GM12878 (cell line): ENCODE data around the gene PDLIM5. TPM values are rescaled to one million over a fixed set of nuclear protein-coding genes. Genes with fewer than 3 reads are reported as not detected.

Source experiments
- ATAC-seq: fragments of 200-7000 bp; cut with Tn5 transposase; 3 replicates; pipeline ENCODE4 v1.9.1; 2020; ENCODE audit warnings: mild to moderate bottlenecking, moderate library complexity
- BruUV-seq: library from RNA; stranded (reverse); fragments of 400-500 nt; replicated peaks from 2 replicates; lab custom pipeline; 2021; lab: Mats Ljungman, UMichigan
- CTCF ChIA-PET: fragments of 300-600 bp; sonication (Branson Sonifier 250); formaldehyde crosslinking; extraction: SDS; loops from one replicate; lab custom pipeline; 2021; ENCODE audit warnings: inconsistent platforms; lab: Yijun Ruan, JAX
- POLR2A ChIA-PET: fragments of 350-600 bp; formaldehyde crosslinking; extraction: SDS; loops from one replicate; lab custom pipeline; 2021; ENCODE audit warnings: inconsistent platforms; lab: Charles Lee
- RAD21 ChIA-PET: fragments of 300-600 bp; sonication (Branson Sonifier 250); formaldehyde crosslinking; loops from one replicate; lab custom pipeline; 2023; ENCODE audit warnings: antibody characterized with exemption; ENCODE audit not compliant: unreplicated experiment; lab: Charles Lee
- SMC1A ChIA-PET: fragments of 300-600 bp; sonication (Branson Sonifier 250); formaldehyde crosslinking; loops from one replicate; lab custom pipeline; 2023; ENCODE audit not compliant: unreplicated experiment, uncharacterized antibody; lab: Charles Lee
- DNase-seq: peaks from one replicate; pipeline ENCODE4 v3.0.0-alpha.2; 2011; ENCODE audit warnings: low read depth, low spot score
- FAIRE-seq: peaks from 3 replicates; lab custom pipeline; 2011; peaks lifted over from hg19 to GRCh38; lab: Jason Lieb, UNC
- H2AFZ ChIP-seq: 2 replicates; pipeline ENCODE4 v1.6.0; 2011; ENCODE audit warnings: low read depth, low read length, control low read depth; ENCODE audit not compliant: control insufficient read depth
- H3K27ac ChIP-seq: 2 replicates; pipeline ENCODE4 v1.5.1; 2011; ENCODE audit warnings: control low read depth; ENCODE audit not compliant: control insufficient read depth, insufficient read depth
- H3K27me3 ChIP-seq, 2 experiments: replicated peaks in 1 of 2; 2 replicates each; pipeline versions ENCODE4 v1.6.0 to v1.6.1; 2011; ENCODE audit warnings: low read length in 1 of 2; ENCODE audit not compliant: control insufficient read depth in 2 of 2, insufficient read depth in 2 of 2
- H3K36me3 ChIP-seq, 2 experiments: 2 replicates each; pipeline ENCODE4 v1.5.1; 2011; ENCODE audit warnings: low read length in 1 of 2; ENCODE audit not compliant: control insufficient read depth in 2 of 2, insufficient read depth in 2 of 2
- H3K4me1 ChIP-seq: 2 replicates; pipeline ENCODE4 v1.6.1; 2011; ENCODE audit warnings: mild to moderate bottlenecking, low read length, moderate library complexity, mixed read lengths; ENCODE audit not compliant: control insufficient read depth, insufficient read depth
- H3K4me2 ChIP-seq: 2 replicates; pipeline ENCODE4 v1.6.0; 2011; ENCODE audit warnings: control low read depth; ENCODE audit not compliant: control insufficient read depth, insufficient read depth
- H3K4me3 ChIP-seq: fragments of 200-600 bp; sonication (generic); 2 replicates; pipeline ENCODE4 v1.5.1; 2016
- H3K79me2 ChIP-seq: 2 replicates; pipeline ENCODE4 v1.6.0; 2011; ENCODE audit warnings: low read length; ENCODE audit not compliant: control insufficient read depth, insufficient read depth
- H3K9ac ChIP-seq: 2 replicates; pipeline ENCODE4 v1.8.0; 2011; ENCODE audit warnings: low read length, control low read depth, mixed read lengths; ENCODE audit not compliant: control insufficient read depth, insufficient read depth
- H3K9me3 ChIP-seq: replicated peaks from 3 replicates; pipeline ENCODE4 v1.5.1; 2011; ENCODE audit warnings: mild to moderate bottlenecking, low read length; ENCODE audit not compliant: control insufficient read depth, insufficient read depth
- H4K20me1 ChIP-seq: 2 replicates; pipeline ENCODE4 v1.6.0; 2011; ENCODE audit not compliant: control insufficient read depth, insufficient read depth
- CUX1 ChIP-seq: IDR thresholded peaks from 2 replicates; pipeline ENCODE4 v1.6.1; 2012; ENCODE audit warnings: improper control_type of control experiment, low read depth, low read length; ENCODE audit not compliant: insufficient replicate concordance
- HDAC6 ChIP-seq: fragments of 200-600 bp; sonication (generic); IDR thresholded peaks from one replicate; pipeline ENCODE4 v1.8.0; 2017; ENCODE audit warnings: antibody characterized with exemption; ENCODE audit not compliant: unreplicated experiment
- HDGF ChIP-seq: fragments of 450-650 bp; IDR thresholded peaks from 2 replicates; pipeline ENCODE4 v1.6.1; 2016; ENCODE audit warnings: antibody characterized with exemption
- JUNB ChIP-seq: IDR thresholded peaks from 2 replicates; pipeline ENCODE4 v1.6.1; 2016; ENCODE audit warnings: antibody characterized with exemption, mild to moderate bottlenecking
- MEF2B ChIP-seq: fragments of 450-650 bp; IDR thresholded peaks from 2 replicates; pipeline ENCODE4 v1.6.1; 2018; ENCODE audit warnings: mild to moderate bottlenecking, moderate library complexity; ENCODE audit not compliant: partially characterized antibody, poor library complexity, severe bottlenecking
- MXI1 ChIP-seq: fragments of 150-350 bp; IDR thresholded peaks from 2 replicates; pipeline ENCODE4 v1.6.1; 2011; ENCODE audit warnings: low read depth, mild to moderate bottlenecking, inconsistent platforms, low read length, improper control_type of control experiment
- POLR2AphosphoS2 ChIP-seq: IDR thresholded peaks from 2 replicates; pipeline ENCODE4 v1.6.1; 2011; ENCODE audit warnings: low read depth, mild to moderate bottlenecking, low read length, improper control_type of control experiment, moderate library complexity
- SPI1 ChIP-seq: IDR thresholded peaks from 2 replicates; pipeline ENCODE4 v1.6.1; 2011; ENCODE audit warnings: low read depth, mild to moderate bottlenecking, low read length, moderate library complexity, borderline replicate concordance; ENCODE audit not compliant: insufficient read depth
- SREBF2 ChIP-seq: IDR thresholded peaks from 2 replicates; pipeline ENCODE4 v1.6.1; 2012; ENCODE audit warnings: mild to moderate bottlenecking, low read length
- SRF ChIP-seq, 2 experiments: IDR thresholded peaks; 2 replicates each; pipeline ENCODE4 v1.6.1; 2011; ENCODE audit warnings: low read depth in 2 of 2, low read length in 2 of 2, mild to moderate bottlenecking in 1 of 2, moderate library complexity in 1 of 2
- STAT1 ChIP-seq: fragments of 450-650 bp; conservative IDR thresholded peaks from 2 replicates; pipeline ENCODE4 v1.6.1; 2014; ENCODE audit warnings: antibody characterized with exemption, mild to moderate bottlenecking
- STAT3 ChIP-seq: IDR thresholded peaks from 2 replicates; pipeline ENCODE4 v1.6.1; 2011; ENCODE audit warnings: low read depth, low read length, improper control_type of control experiment
- TCF12 ChIP-seq: IDR thresholded peaks from 2 replicates; pipeline ENCODE4 v1.6.1; 2011; ENCODE audit warnings: low read depth, mild to moderate bottlenecking, low read length
- TCF7 ChIP-seq: IDR thresholded peaks from 2 replicates; pipeline ENCODE4 v1.6.1; 2014; ENCODE audit warnings: antibody characterized with exemption, borderline replicate concordance
- ZNF24 ChIP-seq: fragments of 450-650 bp; IDR thresholded peaks from 2 replicates; pipeline ENCODE4 v1.6.1; 2017; ENCODE audit warnings: antibody characterized with exemption, mild to moderate bottlenecking
- WGBS: methylation state at CpG from one replicate; pipeline ENCODE4 v1.1.6; 2016; ENCODE audit warnings: low lambda C conversion rate; ENCODE audit not compliant: insufficient replicate concordance, insufficient coverage; ENCODE audit errors: missing lambda C conversion rate; 5-methylcytosine and 5-hydroxymethylcytosine counted together
- in situ Hi-C: fragments of 300-500 bp; cut with MboI; formaldehyde crosslinking; loops from 9 replicates; pipeline ENCODE4 v1.14.3; 2018; ENCODE audit warnings: mixed read lengths
- intact Hi-C: fragments of 100-400 bp; cut with micrococcal nuclease; formaldehyde crosslinking; loops from one replicate; pipeline ENCODE4 v1.14.2; 2022; ENCODE audit not compliant: unreplicated experiment
- polyA plus RNA-seq, 11 experiments: library from polyadenylated mRNA; depleted of rRNA in 4 of 11; unstranded in 6 of 11; stranded (reverse) in 5 of 11; fragments of >200 nt; fragmentation: Nextera tagmentation in 4 of 11; fragmentation: Illumina TruSeq in 1 of 11; extraction: Ambion mirVana in 4 of 11; extraction: Trizol in 1 of 11; gene quantifications; 1 replicate in 1 of 11; 2 replicates in 10 of 11; pipeline versions ENCODE4 v1.2.1 to v1.2.3, GENCODE V29; 2011 to 2016; ENCODE audit warnings: inconsistent platforms in 2 of 11, missing spikeins in 2 of 11, low read depth in 1 of 11
- total RNA-seq, 4 experiments: library from RNA; depleted of rRNA in 3 of 4; stranded (reverse); fragments of >200 nt in 3 of 4; fragmentation: Illumina TruSeq in 1 of 4; extraction: Trizol in 1 of 4; gene quantifications; 2 replicates each; pipeline versions ENCODE4 v1.2.1 to v1.2.3, GENCODE V29; 2013 to 2021
- TF ChIP-seq, protein P1 (sequence below): fragments of 450-650 bp; IDR thresholded peaks from 2 replicates; pipeline ENCODE4 v1.6.1; 2017; ENCODE audit warnings: borderline replicate concordance

Gene PDLIM5
- total and polyA plus RNA-seq, 10 of the 15 experiments (the other 5 are each of a cell fraction or from before 2014, with no cell fraction given), result 10.0 to 52.9 (median 20.7) TPM

GRCh38 chr4:94516067-94516466, 64.3 kb downstream of the PDLIM5 start:
- H3K9me3 ChIP-seq, result no peaks in the 10 kb centered on the region
- ATAC-seq (no peak), DNase-seq (no peak), FAIRE-seq (no peak)
- H3K79me2 ChIP-seq, result no peaks in the 10 kb centered on the region
- no peak overlapping the region for H3K9ac ChIP-seq
- H4K20me1 ChIP-seq, result no peaks in the 10 kb centered on the region
- no peak overlapping the region for H3K4me3 ChIP-seq
- no peak overlapping the region for H3K27ac ChIP-seq
- H3K4me1 ChIP-seq, result peaks cover 17% of the 10 kb centered on the region
- ChIA-PET POLR2A (interaction anchor here (0.7 kb wide), 1 partner anchor 30 kb away, joined by 3 read pairs; no protein-coding TSS in a partner anchor), SMC1A (interaction anchor here (0.9 to 1.3 kb wide), 3 partner anchors 15 to 62 kb away, joined by 3 read pairs; no protein-coding TSS in a partner anchor), CTCF (no interaction called here), RAD21 (interaction anchor here (1.0 kb wide), 1 partner anchor 109 kb away, joined by 3 read pairs; no protein-coding TSS in a partner anchor)
- intact Hi-C loops (loop anchor here (5.0 kb wide), 1 partner anchor 64 kb away; the partner anchor contains the start of gene PDLIM5), in situ Hi-C loops (no loop called here)
- BruUV-seq, result no TSS peak
- no peaks in the 10 kb centered on the region for H3K27me3 ChIP-seq
- TF ChIP-seq HDGF (no peak), STAT1 (no peak), TCF12 (no peak), SRF (IDR thresholded peaks at IDR 0.05; ENCODE audit: low read depth in 2 of 2, low read length in 2 of 2) (no peak), ZNF24 (no peak), CUX1 (no peak), POLR2AphosphoS2 (no peak), TCF7 (no peak), MXI1 (no peak), JUNB (no peak), SPI1 (no peak), HDAC6 (no peak), SREBF2 (no peak), MEF2B (no peak), STAT3 (no peak)
- TF ChIP-seq, protein P1, sequence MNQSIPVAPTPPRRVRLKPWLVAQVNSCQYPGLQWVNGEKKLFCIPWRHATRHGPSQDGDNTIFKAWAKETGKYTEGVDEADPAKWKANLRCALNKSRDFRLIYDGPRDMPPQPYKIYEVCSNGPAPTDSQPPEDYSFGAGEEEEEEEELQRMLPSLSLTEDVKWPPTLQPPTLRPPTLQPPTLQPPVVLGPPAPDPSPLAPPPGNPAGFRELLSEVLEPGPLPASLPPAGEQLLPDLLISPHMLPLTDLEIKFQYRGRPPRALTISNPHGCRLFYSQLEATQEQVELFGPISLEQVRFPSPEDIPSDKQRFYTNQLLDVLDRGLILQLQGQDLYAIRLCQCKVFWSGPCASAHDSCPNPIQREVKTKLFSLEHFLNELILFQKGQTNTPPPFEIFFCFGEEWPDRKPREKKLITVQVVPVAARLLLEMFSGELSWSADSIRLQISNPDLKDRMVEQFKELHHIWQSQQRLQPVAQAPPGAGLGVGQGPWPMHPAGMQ, result no peak
- no peak overlapping the region for H2AFZ ChIP-seq
- H3K36me3 ChIP-seq, result no peaks in the 10 kb centered on the region
- 19% methylated on average over 3 of the region's 3 CpGs for WGBS
- no peak overlapping the region for H3K4me2 ChIP-seq
